NK-92 treated with Interleukin-12 subunit alpha and Interleukin-12 subunit beta, amount 100 ng/mL, for 24 hours (cell line): ENCODE data around the gene ALG13.
"Not testable (repeated sequence)": the region's sequence is repeated elsewhere in the genome, so short reads cannot be mapped to it uniquely, and the experiment has no call there.

ENCODE experiments used
- DNase-seq: peaks from one replicate; lab custom pipeline; 2025; lab: John Stamatoyannopoulos, UW

ALG13 gene

DNA sequence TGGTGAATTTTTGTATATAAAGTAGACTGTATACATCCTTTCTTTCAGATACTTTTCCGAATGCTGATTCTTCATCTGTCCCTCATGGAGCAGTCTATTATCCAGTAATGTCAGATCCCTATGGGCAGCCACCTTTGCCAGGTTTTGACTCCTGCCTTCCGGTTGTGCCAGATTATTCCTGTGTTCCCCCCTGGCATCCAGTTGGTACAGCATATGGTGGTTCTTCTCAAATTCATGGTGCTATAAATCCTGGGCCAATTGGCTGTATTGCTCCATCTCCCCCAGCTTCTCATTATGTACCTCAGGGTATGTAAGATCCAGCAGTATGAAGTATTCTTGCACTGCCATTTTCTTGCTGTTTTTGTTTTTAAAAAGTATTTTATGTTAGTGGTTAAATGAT, 78.7 kb downstream of the ALG13 start:
- no peak for DNase-seq

DNA sequence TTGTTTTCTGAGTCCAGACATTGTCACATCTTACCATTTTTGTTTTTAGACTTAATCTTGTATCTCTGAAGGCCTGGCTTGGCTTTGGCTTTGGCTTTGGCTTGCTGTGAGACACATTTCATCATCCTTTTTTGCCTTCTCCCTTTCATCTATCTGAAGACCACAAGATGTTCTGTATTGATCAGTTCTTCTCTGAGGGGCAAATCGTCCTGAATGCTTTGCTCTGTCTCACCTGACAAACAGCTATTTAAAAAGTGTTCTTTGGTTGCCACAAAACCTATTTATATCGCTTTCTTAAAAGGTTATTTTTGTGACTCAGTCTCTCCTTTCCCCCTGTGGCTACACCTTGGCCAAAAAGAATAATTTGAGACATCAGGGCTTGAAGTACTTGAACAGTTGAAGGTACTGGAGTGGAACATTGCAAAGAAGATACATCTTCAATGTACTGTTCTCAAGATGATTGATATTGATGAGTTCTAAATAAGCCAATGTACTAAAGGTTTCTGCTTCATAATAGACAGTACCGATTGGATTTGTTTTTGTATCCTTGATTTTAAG, 80.7 kb downstream of the ALG13 start:
- no peak for DNase-seq

DNA sequence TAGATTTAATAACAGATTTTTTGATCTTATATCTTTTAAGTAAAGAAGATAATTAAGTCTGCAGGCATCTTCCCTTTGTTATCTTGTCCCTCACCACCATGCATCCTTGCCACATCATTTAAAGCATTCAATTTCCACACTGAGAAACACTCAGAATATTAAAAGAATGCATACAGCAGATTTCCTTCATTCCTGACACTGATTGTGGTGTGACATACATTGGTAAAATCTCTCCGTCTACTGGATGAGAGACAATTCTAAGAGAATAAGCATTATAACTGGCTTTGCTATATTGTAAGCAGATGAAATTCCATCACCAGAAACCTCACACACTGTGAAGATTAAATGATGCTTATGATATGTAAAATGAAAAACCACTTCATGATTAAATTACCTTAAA, 97.6 kb downstream of the ALG13 start:
- DNase-seq: no peak

DNA sequence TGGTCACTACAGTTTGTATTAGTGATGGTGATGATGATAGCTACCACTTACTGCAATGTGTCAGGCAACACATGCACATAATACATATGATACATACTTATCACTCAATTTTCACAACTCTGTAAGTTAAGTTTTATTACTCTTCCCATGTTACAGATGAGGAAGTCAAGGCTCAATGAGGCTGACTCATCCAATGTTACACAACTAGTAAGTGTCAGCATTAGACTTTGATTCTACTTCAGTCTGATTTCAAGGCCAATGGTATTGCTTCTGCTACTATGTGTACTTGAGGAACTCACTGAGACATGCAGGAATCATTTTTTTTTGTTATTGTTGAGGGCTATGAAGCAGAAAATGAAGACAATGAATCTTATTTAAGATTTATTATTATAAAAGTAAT, 98.6 kb downstream of the ALG13 start:
- DNase-seq: no peak

DNA sequence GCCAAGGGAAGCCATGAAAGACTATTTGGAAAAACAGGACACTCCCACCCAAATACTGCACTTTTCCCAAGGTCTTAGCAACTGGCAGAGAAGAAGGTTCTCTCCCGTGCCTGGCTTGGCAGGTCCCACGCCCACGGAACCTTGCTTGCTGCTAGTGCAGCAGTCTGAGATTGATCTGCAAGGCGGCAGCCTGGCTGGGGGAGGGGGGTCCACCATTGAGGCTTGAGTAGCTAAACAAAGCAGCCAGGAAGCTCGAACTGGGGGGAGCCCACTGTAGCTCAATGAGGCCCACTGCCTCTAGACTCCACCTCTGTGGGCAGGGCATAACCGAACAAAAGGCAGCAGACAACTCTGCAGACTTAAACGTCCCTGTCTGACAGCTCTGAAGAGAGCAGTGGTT, 103.7 kb downstream of the ALG13 start:
- DNase-seq: no peak

DNA sequence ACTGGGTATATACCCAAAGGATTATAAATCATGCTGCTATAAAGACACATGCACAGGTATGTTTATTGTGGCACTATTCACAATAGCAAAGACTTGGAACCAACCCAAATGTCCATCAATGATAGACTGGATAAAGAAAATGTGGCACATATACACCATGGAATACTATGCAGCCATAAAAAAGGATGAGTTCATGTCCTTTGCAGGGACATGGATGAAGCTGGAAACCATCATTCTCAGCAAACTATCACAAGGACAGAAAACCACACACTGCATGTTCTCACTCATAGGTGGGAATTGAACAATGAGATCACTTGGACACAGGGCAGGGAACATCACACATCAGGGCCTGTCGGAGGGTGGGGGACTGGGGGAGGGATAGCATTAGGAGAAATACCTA, 109.1 kb downstream of the ALG13 start:
- DNase-seq: not testable (repeated sequence)
